Measurements from ENCODE around the gene OR8B12. TPM values are rescaled to one million over a fixed set of nuclear protein-coding genes. Genes with fewer than 3 reads are reported as not detected.

Gene OR8B12
- total RNA-seq, 1 experiment from 2014 or later: not detected

DNA sequence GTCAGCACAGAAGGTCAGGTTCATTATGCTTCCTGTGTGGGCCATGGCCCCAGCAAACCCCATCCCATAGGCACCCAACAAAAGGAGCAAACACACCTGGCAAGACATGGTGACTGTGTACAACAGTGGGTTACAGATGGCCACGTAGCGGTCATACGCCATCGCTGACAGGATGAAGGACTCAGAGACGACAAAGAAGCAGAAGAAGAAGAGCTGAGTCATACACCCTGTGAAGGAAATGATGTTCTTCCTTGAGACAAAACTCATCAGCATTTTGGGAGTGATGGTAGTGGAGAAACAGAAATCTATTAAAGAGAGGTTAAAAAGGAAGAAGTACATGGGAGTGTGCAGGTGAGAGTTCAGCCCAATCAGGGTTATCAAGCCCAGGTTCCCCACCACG, 309 bp downstream of the OR8B12 start:
- no peak for ATAC-seq
- CTCF ChIA-PET: no interaction called here

More for the DNA sequence above, 309 bp downstream of the OR8B12 start:
- ChIA-PET RAD21 (ENCODE audit: low non-redundant PET in 1 of 2, low total read pairs in 2 of 2, uncharacterized antibody in 2 of 2, unreplicated experiment in 2 of 2) (no interaction called here), POLR2A (no interaction called here)
- Histone ChIP-seq H3K36me3 (ENCODE audit: control insufficient read depth in 1 of 2, insufficient read depth in 2 of 2, low read length in 2 of 2) (no peaks in the 10 kb centered on the region), H3K27me3 (ENCODE audit: insufficient read depth, low read length) (peaks cover 50% of the 10 kb centered on the region), H4K20me1 (ENCODE audit: insufficient read depth) (no peaks in the 10 kb centered on the region), H3K9me2 (ENCODE audit: insufficient read depth) (no peaks in the 10 kb centered on the region), H3K4me2 (ENCODE audit: low read length) (no peak overlapping the region), H3K27ac (ENCODE audit: low read depth, low read length) (no peak overlapping the region), H3K9me3 (ENCODE audit: control insufficient read depth in 1 of 2, insufficient read depth in 1 of 2, low read depth in 1 of 2, low read length in 2 of 2) (no peaks in the 10 kb centered on the region), H3K4me3 (replicated peaks in 1 of 2; ENCODE audit: low read depth in 1 of 2, low read length in 2 of 2) (no peak overlapping the region), H2AFZ (ENCODE audit: low read depth, low read length, poor library complexity, severe bottlenecking) (no peak overlapping the region), H3K4me1 (ENCODE audit: control insufficient read depth in 1 of 2, insufficient read depth in 2 of 2, low read length in 2 of 2) (0 out of 4 replicates have a peak, but pooled peaks cover 0 to 2% of the 10 kb centered on the region in 2 experiments), H3K9ac (ENCODE audit: low read length) (no peak overlapping the region), H3K79me2 (ENCODE audit: insufficient read depth, low read length) (no peaks in the 10 kb centered on the region)
- TF ChIP-seq FOSL1 (IDR thresholded peaks at IDR 0.05; ENCODE audit: low read depth) (no peak), POLR2AphosphoS5 (IDR thresholded peaks at IDR 0.05; ENCODE audit: low read depth, low read length) (no peak), POLR2A (IDR thresholded peaks at IDR 0.05; ENCODE audit: borderline replicate concordance, extremely low read depth, insufficient read depth, insufficient read length) (no peak), TCF7L2 (IDR thresholded peaks at IDR 0.05; ENCODE audit: borderline replicate concordance, extremely low read depth, insufficient read depth, insufficient read length) (no peak), EGR1 (IDR thresholded peaks at IDR 0.05; ENCODE audit: low read depth) (no peak), REST (IDR thresholded peaks at IDR 0.05; ENCODE audit: low read depth) (no peak), ELF1 (IDR thresholded peaks at IDR 0.05; ENCODE audit: borderline replicate concordance, low read depth) (no peak), EZH2phosphoT487 (IDR thresholded peaks at IDR 0.05; ENCODE audit: borderline replicate concordance) (no peak), EZH2 (IDR thresholded peaks at IDR 0.05) (no peak)
- TF ChIP-seq, protein P1, sequence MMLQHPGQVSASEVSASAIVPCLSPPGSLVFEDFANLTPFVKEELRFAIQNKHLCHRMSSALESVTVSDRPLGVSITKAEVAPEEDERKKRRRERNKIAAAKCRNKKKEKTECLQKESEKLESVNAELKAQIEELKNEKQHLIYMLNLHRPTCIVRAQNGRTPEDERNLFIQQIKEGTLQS (IDR thresholded peaks at IDR 0.05): no peak
- intact Hi-C loops (cut with micrococcal nuclease): no loop called here
- DNase-seq (ENCODE audit: low read depth, low spot score): no peak
- BruUV-seq (replicated peaks): no TSS peak

All from HCT116 (cell line).